NCI-H510A (cell line): ENCODE data around the gene YY1.
"Not testable (repeated sequence)": the region's sequence is repeated elsewhere in the genome, so short reads cannot be mapped to it uniquely, and the experiment has no call there.

ENCODE experiments used
- DNase-seq: peaks from one replicate; lab custom pipeline; 2025; lab: John Stamatoyannopoulos, UW

YY1 gene

GRCh38 chr14:100296106-100296651, 57.2 kb downstream of the YY1 start:
- no peak for DNase-seq

GRCh38 chr14:100296729-100297128, 57.8 kb downstream of the YY1 start:
- DNase-seq, result not testable (repeated sequence)

- DNase-seq, result no peak
Observed at GRCh38 chr14:100297320-100298300, 58.7 kb downstream of the YY1 start.

- DNase-seq, result no peak
Observed at GRCh38 chr14:100298551-100299237, 59.8 kb downstream of the YY1 start.

GRCh38 chr14:100299238-100299560, 60.3 kb downstream of the YY1 start:
- DNase-seq, result no peak

GRCh38 chr14:100302616-100303015, 63.7 kb downstream of the YY1 start:
- no peak for DNase-seq

- DNase-seq, result no peak
Observed at GRCh38 chr14:100303179-100303578, 64.2 kb downstream of the YY1 start.

- no peak for DNase-seq
Observed at GRCh38 chr14:100303925-100304324, 65.0 kb downstream of the YY1 start.

GRCh38 chr14:100304825-100305323, 65.9 kb downstream of the YY1 start:
- peak; percentile 42 for DNase-seq

- no peak for DNase-seq
Observed at GRCh38 chr14:100305324-100306100, 66.6 kb downstream of the YY1 start.

- DNase-seq, result peak; percentile 91
Observed at GRCh38 chr14:100306101-100306997, 67.4 kb downstream of the YY1 start, which contains the start of gene SLC25A29. SLC25A29 (minus strand) TSS chr14:100306444; CDS start chr14:100306232, 212 bp downstream.

- DNase-seq, result no peak
Observed at GRCh38 chr14:100306998-100307765, 68.2 kb downstream of the YY1 start.

- DNase-seq, result no peak
Observed at GRCh38 chr14:100307766-100308426, 69.0 kb downstream of the YY1 start.

- DNase-seq, result not testable (repeated sequence)
Observed at GRCh38 chr14:100308427-100308792, 69.5 kb downstream of the YY1 start.

- no peak for DNase-seq
Observed at GRCh38 chr14:100309028-100309737, 70.2 kb downstream of the YY1 start.

- DNase-seq, result not testable (repeated sequence)
Observed at GRCh38 chr14:100312110-100312876, 73.3 kb downstream of the YY1 start.

- DNase-seq, result no peak
Observed at GRCh38 chr14:100312877-100313400, 74.0 kb downstream of the YY1 start.
